IPS DF 19.7 (cell line): ENCODE measurements around the gene AGR3.
"Not testable (repeated sequence)": the region's sequence is repeated elsewhere in the genome, so short reads cannot be mapped to it uniquely, and the experiment has no call there.

ENCODE experiments used
- DNase-seq: peaks from one replicate; pipeline ENCODE4 v3.0.0-alpha.2; 2013; ENCODE audit warnings: low read depth, low spot score

AGR3 gene

GRCh38 chr7:16891874-16892643 lies 10.3 kb upstream of the AGR3 start:
- DNase-seq = no peak

GRCh38 chr7:16891338-16891737 lies 9.6 kb upstream of the AGR3 start:
- no peak for DNase-seq

DNA sequence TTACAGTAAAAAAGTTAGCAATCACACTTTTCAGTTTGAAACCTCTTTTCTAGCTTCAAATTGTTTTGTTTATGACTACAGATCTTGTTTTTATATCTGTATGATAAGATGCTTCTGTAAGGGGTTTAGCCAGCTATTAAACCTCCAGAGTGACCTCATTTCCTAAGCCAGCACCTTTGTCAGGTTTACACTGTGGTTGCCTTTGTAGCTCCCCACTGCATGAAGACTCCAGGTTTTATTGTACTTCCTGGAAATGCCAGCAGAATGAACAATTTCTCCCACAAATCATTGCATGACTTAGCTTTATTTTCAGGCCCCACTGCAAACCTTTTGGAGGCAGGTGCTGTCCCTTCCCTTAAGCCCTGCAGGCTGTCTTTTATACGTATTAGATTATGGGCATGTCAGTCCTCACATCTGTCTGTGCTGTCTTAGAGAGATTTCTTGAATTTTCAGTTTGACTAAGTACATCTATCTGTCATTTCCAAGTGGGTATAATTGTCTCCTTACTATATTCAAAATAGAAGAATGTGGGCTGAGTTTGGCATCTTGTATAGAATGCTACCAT lies 8.2 kb upstream of the AGR3 start:
- no peak for DNase-seq

GRCh38 chr7:16889305-16889704 lies 7.5 kb upstream of the AGR3 start:
- DNase-seq = no peak

GRCh38 chr7:16883918-16884317 lies 2.1 kb upstream of the AGR3 start:
- DNase-seq = no peak

DNA sequence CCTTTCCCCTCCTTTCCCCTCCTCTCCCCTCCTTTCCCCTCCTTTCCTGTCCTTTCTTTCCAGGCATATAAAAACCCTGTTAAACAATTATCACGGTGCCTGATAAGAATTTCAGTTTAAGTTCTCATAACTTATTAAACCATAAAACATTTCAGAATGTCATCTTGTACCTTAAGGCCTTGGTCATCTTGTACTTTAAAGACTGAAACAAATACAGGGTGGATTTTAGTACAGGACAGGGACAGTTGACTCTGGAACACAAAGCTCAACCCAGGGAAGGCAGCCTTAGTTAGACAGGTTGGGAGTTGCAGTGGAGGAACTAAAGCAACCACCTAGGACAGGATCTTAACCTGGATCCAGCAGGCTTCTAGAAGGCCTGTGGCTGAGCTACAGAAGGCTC lies 1.2 kb downstream of the AGR3 start:
- no peak for DNase-seq

GRCh38 chr7:16879181-16879580 lies 2.6 kb downstream of the AGR3 start:
- no peak for DNase-seq

DNA sequence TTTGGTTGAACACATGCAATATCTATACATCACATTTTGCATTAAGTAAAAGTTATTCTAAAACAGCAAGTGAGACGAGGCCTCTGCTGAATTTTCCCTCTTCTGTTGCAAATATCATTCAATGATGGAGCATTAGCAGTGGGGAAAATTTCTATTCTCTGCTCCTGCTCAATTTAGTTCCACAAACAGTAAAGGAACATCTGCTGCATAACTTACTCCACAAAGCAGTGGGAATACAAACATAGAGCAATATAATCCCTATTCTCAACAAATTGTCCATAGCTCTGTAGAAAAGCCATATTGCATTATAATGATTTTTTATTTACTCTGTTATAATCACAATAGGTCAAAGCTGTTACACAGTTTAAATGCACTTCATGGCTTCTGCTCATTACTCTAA lies 5.9 kb downstream of the AGR3 start:
- DNase-seq = no peak

DNA sequence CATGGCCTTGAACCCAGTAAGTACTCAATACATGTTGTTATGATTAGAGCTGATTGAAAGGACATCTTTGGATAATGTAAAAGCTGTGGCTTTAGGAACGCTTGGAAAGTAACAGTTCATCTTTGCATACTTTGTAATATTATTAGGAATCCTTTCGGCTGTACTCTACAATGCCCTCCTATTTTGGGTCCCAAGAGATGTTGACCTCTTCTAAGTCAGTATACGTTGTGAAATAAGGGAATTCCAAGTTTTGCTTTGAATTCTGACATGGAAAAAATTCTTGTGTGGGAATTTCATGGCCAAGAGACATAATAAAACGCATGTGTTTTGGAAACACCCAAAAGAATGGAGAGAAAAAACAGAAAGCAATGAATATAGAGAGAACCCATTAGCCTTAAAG lies 7.7 kb downstream of the AGR3 start:
- DNase-seq = no peak

- DNase-seq = no peak
These were observed 14.5 kb downstream of the AGR3 start for GRCh38 chr7:16867328-16867727.

- DNase-seq = not testable (repeated sequence)
These were observed 28.6 kb downstream of the AGR3 start for GRCh38 chr7:16853189-16853588.

DNA sequence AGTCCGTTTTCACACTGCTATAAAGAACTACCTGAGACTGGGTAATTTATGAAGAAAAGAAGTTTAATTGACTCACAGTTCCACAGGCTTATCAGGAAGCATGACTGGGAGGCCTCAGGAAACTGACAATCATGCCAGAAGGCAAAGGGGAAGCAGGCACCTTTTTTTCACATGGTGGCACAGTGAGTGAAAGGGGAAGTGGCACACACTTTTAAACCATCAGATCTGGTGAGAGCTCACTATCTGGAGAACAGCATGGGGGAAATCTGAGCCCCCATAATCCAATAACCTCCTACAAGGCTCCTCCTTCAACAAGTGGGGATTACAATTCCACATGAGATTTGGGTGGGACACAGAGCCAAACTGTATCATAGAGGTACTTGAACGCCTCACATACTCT lies 30.0 kb downstream of the AGR3 start:
- no peak for DNase-seq

DNA sequence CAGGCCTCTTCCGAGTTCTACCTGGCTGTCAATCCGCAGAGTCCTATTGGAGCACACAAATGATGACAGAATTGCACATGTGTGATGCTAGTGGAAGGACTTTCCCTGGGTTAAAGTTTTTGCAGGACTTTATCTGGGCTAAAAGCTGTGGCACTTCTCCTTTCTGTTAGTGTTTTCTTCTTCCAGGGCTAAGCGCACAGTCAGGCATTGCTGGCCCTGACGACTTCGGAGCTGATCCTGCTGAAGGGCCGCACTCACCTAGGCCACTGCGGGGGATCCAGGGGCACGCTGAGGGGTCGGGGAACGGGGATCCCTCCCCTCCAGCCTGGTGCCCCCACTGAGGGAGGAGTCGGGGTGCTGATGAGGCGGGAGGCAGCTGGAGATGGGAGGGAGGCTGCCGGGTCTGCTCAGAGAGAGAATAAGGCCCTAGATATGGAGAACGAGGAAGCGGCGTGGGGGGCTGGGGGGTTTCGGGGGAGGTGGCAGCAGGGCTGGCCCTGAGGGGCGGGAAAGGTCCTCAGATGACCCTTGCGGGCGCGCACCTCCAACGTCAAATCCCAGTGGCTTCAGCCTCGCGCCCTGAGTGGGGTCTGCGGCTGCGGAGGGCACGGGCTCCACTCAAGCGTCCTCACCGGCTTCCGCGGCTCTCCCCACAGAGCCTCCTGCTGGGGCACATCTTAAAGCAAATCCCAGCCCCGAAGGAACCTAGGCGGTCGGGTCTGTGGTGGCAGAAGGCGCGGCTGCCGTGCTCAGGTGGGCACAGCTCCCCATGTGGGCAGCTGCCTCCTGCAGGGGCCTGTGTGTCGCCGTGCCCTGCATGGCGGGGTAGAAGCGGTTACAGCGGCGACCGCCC lies 30.9 kb downstream of the AGR3 start:
- DNase-seq = no peak

DNA sequence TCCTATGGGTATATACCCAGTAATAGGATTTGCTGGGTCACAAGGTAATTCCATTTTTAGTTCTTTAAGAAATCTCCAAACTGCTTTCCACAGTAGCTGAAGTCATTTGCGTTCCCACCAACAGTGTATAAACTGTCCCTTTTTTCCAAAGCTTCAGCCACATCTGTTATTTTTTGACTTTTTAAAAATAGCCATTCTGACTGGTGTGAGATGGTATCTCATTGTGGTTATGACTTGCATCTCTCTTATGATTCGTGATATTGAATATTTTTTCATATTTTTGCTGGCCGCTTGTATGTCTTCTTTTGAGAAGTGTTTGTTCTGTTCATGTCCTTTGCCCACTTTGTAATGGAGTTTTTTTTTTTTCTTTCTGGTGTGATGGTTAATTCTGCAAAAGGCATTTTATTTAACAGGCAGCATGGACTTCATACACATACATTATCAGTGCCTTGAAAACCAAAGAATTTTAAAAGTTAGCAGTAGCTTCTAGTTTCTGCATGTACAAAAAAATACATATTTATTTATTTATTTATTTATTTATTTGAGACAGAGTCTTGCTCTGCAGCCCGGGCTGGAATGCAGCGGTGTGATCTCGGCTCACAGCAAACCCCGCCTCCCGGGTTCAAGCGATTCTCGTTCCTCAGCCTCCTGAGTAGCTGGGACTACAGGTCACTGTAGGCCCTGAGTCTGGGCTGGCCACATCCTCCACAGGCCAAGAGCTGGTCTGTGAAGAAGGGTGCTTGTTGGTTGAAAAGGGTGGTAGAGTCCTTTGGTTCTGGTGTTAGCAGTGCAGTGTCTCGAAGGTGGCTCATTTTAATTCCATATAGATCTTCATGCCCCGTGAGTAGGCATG lies 32.3 kb downstream of the AGR3 start:
- no peak for DNase-seq

GRCh38 chr7:16847381-16847860 lies 34.4 kb downstream of the AGR3 start:
- no peak for DNase-seq

GRCh38 chr7:16846601-16847165 lies 35.1 kb downstream of the AGR3 start:
- no peak for DNase-seq

DNA sequence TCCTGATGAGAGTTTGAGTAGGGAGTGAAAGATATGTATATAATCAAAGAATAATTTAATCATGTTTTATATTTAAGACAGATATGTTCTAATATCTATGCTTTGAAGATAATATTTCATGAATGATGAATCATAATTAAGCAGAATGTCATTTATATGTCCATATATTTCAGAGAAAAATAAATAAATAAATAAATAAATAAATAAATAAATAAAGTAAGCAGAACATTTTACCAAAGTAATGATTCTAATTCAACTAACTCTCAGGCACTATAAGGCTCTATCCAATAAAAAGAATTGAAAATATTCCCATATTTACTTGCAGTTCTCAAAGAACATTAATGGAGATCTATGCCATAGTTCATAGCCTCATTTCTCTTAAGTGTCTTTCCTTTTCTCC lies 36.0 kb downstream of the AGR3 start:
- no peak for DNase-seq

GRCh38 chr7:16841681-16842080 lies 40.1 kb downstream of the AGR3 start:
- no peak for DNase-seq

DNA sequence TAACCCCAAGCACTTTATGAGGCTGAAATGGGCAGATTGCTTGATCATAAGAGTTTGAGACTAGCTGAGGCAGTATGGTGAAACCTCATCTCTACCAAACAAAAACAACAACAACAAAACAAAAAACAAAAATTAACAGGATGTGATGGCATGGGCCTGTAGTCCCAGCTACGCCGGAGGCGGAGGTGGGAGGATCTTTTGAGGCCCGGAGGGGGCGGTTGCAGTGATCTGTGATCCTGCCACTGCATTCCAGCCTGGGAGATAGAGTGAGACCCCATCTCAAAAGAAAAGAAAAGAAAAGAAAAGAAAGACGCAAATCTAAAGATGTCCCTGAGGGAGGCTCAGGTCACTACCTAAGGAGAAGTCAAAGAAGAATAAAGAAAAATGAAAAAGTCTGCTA lies 41.7 kb downstream of the AGR3 start:
- DNase-seq = no peak

DNA sequence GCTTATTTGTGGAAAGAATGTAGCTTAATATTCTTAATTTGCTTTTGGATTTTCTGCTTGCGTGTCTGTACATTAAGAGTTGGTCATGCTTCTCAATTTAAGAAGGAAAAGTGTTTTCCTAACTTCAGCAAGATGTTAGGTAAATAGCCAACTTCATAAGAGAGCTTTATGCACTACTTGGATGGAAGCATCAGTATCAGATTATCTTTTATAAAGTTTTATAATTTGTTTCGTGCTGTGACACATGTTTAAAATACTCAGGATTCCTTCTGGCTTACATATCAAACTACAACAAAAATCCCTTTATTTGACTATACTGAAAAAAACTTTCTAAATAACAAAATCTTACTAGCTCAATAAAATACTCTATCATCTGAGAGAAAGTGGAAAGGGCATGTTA lies 42.1 kb downstream of the AGR3 start:
- no peak for DNase-seq

DNA sequence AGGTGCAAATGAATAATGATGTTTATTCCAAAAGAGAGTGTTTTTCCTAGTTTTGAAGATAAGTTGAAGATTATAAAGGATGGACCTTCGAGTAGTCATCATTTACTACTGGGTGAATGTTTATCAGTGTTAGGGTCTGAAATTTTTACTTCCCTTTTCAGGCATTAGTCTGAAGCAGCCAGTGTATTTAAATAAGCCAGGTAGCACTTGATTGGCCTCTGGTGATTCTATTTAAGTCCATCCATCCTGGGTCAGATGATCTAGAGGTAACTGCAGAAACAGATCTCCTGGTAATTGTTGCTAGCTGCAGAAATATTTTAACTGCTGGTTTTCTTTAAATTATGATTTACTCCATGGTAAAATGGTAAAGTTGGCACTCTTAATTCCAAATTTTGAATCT lies 42.9 kb downstream of the AGR3 start:
- no peak for DNase-seq
